Bone marrow (tissue), 2 donors: ENCODE results near the gene ARRDC1.
A peak's percentile ranks its signal among the peaks of the same experiment; 100 is the strongest.
"Not testable (repeated sequence)": the region's sequence is repeated elsewhere in the genome, so short reads cannot be mapped to it uniquely, and the experiment has no call there.

Experiments
- DNase-seq, 2 donors: peaks; one replicate each; lab custom pipeline; 2025; lab: John Stamatoyannopoulos, UW

ARRDC1 gene

DNA sequence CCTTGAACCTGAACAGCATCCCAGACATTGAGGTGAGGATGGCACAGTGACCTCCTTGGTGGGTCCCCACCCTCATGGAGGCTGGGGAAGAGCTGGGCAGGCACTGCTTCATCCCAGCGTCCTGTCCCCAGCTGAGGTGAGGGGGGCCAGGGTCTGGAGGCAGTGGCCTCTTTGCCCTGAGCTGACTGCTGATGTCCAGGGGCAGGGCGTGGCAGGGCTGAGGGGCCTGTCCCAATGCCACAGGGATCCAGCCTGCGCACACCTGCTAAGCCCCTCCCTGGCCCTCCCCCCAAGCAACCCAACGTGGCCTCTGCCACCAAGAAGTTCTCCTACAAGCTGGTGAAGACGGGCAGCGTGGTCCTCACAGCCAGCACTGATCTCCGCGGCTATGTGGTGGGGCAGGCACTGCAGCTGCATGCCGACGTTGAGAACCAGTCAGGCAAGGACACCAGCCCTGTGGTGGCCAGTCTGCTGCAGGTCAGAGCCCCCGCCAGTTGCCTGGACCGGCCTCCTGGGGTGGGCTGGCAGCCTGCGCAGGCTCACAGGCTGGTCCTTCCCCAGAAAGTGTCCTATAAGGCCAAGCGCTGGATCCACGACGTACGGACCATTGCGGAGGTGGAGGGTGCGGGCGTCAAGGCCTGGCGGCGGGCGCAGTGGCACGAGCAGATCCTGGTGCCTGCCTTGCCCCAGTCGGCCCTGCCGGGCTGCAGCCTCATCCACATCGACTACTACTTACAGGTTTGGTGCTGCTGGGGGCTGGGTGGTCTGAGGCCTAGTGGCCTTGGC is 8.4 kb downstream of the ARRDC1 start:
- DNase-seq, result no peak

- no peak for DNase-seq
These were observed 9.3 kb downstream of the ARRDC1 start for GRCh38 chr9:137614631-137615386.

DNA sequence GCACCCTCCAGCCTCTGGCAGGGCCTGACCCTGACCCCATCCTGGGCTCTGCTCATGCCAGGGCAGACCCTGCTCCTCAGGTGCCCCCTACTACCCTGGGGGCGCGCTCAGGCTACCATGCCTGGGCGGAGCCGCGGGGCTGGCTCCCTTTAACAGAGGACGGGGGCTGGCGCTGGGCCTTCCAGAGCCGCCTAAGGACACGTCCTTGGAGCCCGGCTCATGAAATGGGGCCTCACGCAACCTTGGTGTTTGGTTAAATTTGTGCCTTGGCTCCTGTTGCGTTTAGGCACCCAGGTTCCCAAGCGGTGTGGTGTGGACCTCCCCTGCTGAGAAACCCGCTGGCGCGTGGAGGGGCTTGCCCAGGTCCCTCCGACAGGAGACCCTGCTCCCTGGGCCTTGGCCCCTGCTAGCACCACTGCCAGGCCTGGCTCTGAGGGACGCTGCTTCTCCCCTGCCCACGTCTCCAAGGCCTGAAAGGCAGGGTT is 9.9 kb downstream of the ARRDC1 start:
- DNase-seq, result no peak

DNA sequence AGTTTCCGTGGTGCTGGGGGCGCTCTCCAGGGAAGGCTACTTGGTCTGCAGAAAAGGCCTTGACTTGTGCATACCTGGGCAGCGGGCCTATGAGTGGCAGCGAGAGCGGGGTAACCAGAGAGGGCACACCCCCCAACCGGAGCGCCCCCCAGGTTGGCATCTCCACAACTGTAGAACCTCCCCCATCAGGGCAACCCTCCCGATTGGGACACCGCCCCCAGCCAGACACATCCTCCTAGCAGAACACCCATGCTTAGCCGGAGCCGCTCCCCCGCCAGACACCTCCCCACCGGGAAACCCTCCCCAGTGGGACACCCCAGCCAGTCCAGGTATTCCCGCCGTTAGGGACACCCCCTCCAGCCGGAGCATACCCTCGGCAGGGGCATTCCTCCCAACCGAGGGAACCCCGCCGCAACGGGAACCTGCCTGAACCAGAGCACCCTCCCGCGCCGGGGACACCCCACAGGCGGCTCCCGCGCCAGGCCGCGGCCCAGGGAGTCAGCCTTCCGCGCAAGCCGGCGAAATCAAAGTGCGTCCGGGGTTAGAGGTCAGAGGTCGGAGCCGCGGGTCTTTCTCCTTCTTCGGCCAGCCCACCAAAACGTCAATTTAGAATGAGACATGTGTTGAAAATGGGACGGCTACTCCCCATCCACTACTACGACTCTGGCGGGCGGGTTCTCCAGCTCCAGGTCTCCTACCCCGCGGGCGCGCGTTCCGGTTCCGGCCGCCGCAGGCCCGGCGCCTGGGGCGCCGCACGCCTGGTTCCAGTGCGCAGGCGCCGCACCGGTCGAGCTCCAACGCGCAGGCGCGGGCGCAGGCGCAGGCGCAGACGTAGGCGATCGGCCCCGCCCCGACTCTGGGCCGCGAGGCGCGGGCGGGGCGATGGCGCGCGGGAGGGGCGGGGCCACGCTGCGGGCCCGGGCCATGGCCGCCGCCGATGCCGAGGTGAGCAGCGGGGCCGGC is 12.9 kb downstream of the ARRDC1 start, which contains the start of gene EHMT1:
Gene EHMT1 (plus strand): TSS at position 901 of the 963 bp plus-strand sequence. CDS start 24 bp downstream, at position 925.
- peak; percentile 57 to 80 for DNase-seq

- peak in 1 of 2 donors; percentile 7 for DNase-seq
These were observed 14.0 kb downstream of the ARRDC1 start for GRCh38 chr9:137619240-137620047.

DNA sequence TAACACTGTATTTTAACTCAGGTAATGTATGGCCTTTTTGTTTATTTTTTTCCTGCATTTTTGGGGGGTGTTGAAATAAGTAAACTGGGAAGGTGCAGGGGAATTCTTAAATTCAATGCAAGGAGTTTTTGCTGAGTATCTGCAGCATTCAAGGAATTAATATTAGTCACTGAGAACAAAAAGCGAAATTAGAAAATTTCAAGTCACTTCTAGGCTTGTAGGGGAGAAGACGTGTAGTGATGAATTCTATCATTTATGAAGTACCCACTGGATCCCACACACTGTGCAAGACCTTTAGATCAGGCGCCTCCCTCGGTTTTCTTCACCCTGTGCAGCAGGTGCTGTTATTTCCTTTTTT is 14.5 kb downstream of the ARRDC1 start:
- no peak for DNase-seq

DNA sequence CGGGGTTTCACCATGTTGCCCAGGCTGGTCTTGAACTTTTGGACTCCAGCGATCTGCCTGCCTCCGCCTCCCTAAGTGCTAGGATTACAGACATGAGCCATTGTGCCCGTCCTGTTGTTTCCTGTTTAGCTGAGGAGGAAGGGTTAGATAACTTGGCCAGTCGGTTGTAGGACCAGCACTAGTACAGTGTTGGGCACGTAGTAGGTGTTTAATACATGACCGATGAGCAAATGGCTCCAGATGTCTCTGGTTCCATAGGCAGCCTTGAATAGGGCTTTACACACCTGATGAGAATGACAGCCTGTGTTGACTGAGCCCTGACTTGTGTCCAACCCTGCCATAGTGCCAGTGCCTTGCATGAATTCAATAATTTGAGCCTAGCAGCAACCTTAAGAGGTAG is 15.1 kb downstream of the ARRDC1 start:
- DNase-seq, result no peak

- DNase-seq, result no peak
These were observed 15.8 kb downstream of the ARRDC1 start for GRCh38 chr9:137621131-137621757.

DNA sequence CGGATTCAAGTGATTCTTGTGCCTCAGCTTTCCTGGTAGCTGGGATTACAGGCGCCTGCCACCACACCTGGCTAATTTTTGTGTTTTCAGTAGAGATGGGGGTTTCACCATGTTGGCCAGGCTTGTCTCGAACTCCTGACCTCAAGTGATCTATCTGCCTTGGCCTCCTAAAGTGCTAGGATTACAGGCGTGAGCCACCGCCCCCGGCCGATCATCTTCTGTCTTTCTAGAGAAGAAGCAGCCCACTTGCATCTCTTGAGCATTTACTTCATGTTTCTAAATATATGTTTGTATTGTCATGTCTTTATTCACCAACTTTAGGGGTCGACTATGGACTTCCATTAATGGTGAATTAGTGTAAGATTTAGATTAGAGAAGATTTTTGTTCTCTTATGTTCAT is 16.7 kb downstream of the ARRDC1 start:
- not testable (repeated sequence) for DNase-seq

DNA sequence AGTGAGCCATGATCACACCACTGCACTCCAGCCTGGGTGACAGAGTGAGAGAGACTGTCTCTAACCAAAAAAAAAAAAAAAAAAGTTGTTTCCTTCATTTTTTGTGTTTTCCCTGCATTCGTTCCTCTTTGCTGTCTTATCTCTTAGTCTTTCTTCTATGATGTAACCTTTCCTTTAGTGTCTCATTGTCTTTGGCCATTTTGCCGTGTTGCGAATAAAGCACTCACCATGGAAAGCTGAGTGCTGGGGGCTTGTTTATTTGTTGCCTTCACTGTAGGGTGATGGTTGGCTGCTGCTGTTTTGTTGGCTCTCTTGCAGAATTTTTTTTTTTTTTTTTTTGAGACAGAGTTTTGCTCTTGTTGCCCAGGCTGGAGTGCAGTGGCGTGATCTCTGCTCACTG is 21.0 kb downstream of the ARRDC1 start:
- no peak for DNase-seq

GRCh38 chr9:137627406-137627805 is 21.9 kb downstream of the ARRDC1 start:
- DNase-seq, result not testable (repeated sequence)

GRCh38 chr9:137630126-137630525 is 24.6 kb downstream of the ARRDC1 start:
- DNase-seq, result no peak

- DNase-seq, result no peak
These were observed 25.2 kb downstream of the ARRDC1 start for GRCh38 chr9:137630679-137631078.

DNA sequence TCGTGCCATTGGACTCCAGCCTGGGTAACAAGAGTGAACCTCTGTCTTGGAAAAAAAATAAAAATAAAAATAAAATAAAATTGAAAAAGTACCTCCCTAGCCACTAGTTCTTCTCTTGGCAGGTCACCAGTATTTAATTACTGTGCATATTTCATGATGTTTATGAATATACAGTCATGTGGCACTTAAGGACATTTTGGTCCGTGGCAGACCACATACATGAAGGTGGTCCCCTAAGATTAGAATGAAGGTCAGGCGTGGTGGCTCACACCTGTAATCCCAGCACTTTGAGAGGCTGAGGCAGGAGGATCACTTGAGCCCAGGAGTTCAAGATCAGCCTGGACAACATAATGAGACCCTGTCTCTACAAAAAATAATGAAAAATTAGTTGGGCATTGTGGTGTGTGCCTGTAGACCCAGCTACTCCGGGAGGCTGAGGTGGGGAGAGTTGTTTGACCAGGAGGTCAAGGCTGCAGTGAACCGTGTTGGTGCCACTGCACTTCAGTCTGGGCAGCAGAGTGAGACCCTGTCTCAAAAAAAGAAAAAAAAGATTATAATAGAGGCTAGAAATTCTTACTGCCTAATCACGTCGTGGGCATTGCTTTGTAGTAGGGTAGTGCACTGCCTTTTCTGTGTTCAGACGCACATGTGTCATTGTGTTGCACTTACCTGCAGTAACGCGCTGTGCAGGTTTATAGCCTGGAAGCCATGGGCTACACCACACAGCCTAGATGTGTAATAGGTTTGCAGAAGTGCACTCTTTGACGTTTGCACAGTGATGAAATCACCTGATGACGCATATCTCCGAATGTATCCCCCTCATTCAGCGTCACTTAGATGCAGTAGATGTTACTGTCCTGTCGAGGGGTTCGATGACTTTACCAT is 26.1 kb downstream of the ARRDC1 start:
- DNase-seq, result no peak

DNA sequence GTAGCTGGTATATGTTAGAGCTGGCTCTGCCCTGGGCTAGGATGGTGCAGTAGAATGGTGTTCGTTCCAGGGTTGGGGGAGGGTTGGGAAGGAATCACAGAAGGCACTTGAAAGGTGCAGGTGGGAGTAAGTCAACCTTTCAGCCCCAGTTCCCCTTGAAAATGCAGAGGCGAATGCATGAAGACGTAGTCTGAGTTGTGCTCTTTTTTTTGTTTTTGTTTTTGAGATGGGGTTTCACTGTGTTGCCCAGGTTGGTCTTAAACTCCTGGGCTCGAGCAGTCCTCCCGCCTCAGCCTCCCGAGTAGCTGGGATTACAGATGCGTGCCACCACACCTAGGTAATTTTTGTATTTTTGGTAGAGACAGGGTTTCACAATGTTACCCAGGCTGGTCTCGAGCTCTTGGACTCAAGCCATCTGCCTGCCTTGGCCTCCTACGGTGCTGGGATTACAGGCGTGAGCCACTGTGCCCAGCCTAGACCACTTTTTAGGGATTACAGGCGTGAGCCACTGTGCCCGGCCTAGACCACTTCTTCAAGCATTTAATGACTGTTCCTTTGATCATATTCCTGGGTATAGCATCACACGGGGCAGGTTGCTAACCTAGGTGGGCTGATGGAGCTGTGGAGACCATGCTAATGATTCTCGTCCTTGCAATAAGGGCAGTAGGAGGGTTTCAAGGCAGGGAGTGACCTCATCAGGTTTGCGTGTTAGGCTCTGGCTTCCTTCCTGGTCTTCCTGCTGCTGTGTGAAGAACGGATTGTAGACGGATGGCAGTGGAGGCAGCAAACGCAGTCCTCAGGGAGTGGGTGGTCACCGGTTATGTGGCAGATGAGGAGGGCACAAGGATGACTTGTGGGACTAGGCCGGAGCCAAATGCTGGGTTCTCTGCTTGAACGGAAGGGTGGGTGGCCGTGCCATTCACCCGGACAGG is 27.0 kb downstream of the ARRDC1 start:
- no peak for DNase-seq

DNA sequence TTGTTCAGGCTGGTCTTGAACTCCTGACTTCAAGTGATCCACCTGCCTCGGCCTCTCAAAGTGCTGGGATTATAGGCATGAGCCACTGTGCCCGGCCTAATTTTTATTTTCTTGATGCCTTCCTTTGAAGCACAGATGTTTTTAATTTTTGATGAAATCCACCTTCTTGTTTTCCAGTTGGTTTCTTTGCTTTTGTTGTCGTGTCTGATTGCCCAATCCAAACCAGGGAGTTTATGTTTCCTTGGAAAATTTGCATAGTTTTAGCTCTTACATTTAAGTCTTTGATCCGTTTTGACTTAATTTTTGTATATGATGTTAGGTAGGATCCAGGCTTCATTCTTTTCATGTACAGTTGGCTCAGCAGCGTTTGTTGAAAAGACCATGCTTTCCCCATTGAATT is 28.5 kb downstream of the ARRDC1 start:
- DNase-seq, result no peak

- DNase-seq, result no peak
These were observed 33.2 kb downstream of the ARRDC1 start for GRCh38 chr9:137638680-137639079.

DNA sequence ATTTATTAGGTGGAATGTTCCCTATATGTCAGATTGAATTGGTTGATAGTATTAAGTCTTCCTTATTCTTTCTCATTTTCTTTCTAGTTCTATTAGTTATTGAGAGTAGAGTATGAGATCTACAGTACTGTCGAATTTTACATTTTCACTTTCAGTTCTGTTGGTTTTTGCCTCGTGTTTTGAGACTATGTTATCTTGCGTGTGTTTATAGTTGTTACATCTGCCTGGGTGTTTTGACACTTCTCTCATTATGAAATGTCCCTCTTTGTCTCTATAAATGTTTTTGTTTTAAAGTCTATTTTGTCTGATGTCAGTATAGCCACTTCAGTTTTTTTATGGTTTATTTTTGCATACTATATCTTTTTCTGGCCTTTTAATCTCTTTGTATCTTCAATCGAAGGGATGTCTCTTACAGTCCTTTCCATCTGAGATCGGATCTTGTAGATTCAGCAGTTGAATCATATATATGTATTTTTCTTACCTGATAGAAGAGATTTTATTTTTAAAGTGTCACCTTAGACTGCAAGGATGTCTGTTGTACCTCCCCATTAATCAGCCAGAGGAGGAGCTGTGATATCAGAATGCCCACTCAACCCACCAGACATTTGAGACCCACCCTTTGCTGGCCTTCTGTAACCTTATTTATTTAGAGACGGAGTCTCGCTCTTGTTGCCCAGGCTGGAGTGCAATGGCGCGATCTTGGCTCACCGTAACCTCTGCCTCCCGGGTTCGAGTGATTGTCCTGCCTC is 34.0 kb downstream of the ARRDC1 start:
- DNase-seq, result peak in 1 of 2 donors; percentile 64
